Measurements from ENCODE around the gene ZNF18. TPM values are rescaled to one million over a fixed set of nuclear protein-coding genes. Genes with fewer than 3 reads are reported as not detected.

The ZNF18 gene, protein sequence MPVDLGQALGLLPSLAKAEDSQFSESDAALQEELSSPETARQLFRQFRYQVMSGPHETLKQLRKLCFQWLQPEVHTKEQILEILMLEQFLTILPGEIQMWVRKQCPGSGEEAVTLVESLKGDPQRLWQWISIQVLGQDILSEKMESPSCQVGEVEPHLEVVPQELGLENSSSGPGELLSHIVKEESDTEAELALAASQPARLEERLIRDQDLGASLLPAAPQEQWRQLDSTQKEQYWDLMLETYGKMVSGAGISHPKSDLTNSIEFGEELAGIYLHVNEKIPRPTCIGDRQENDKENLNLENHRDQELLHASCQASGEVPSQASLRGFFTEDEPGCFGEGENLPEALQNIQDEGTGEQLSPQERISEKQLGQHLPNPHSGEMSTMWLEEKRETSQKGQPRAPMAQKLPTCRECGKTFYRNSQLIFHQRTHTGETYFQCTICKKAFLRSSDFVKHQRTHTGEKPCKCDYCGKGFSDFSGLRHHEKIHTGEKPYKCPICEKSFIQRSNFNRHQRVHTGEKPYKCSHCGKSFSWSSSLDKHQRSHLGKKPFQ
- total RNA-seq: 10.3 and 12.5 TPM in 2 replicates

GRCh38 chr17:11997147-11997971, at the start of gene ZNF18:
ZNF18 (minus strand) TSS chr17:11997475; CDS start chr17:11992829, 4,646 bp downstream.

DNA sequence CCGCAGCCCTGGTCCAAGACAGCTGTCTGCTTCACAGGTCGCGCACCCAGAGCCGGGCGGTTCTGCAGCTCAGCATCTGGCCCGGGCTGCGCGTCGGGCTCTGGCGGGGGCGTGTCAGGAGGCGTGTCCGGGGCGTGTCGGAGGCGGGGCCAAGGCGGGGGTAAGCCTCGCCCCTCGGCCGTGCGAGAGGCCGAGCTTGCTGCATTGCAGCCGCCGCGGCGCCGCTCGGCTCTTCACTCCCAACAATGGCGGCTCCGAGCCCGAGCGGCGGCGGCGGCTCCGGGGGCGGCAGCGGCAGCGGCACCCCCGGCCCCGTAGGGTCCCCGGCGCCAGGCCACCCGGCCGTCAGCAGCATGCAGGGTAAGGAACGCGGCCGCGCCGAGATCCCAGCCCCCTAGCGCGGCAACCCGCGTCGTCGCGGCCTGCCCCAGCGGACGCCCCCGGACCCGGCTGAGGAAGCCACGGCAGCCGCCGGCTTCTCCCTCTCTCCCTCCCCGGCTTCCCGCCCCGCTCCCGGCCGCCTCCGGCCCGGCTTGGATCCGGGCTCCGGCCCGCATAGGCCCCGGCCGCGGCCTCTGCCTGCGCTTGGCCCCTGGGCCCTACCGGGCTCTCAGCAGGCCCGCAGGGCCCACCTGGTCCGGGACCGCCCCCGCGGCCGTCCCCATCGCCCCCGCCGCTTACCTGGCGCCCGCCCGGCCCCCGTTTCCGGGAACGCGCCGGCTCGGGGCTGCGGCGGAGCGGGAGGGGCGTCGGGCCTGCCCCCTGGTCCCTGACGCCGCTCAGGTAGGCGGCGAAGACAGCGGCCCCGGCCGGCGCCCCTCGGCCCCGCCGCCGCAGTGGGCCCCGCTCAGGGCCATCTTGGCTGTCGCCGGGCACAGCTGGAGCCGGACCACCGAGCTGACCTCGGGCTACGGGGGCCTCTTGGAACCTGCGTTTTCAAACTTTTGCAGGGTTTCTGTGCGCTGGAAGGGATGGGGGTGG, 23.7 kb upstream of the ZNF18 start, which contains the start of gene MAP2K4:
TSS of gene MAP2K4 (plus strand) at position 236 of the 981 bp plus-strand sequence. CDS start at position 246, 10 bp downstream.

Small RNA genes lying within 50 kb of the gene (small RNA-seq; reads per million reads assigned to genes)
- gene RNU11-2P: not detected

Other genes starting within 250 kb of the ZNF18 start
- 36.6 and 41.7 TPM in 2 replicates for gene MAP2K4, start 23.4 kb upstream of the ZNF18 start, total RNA-seq